ENCODE measurements around the gene ZNF354C. TPM values are rescaled to one million over a fixed set of nuclear protein-coding genes. Genes with fewer than 3 reads are reported as not detected.

ZNF354C gene
- total and polyA plus RNA-seq, 2 of the 13 experiments (the other 11 are each of a cell fraction or from before 2014, with no cell fraction given): 0.02 TPM; not detected in 1

- TF ChIP-seq ZNF136 (CRISPR knock-in tag; IDR thresholded peaks at IDR 0.05; ENCODE audit: low read depth) (no peak), ZNF782 (CRISPR knock-in tag; IDR thresholded peaks at IDR 0.05; ENCODE audit: borderline replicate concordance) (no peak; the same call in 1 of the 2 replicates), ZNF550 (CRISPR knock-in tag; IDR thresholded peaks at IDR 0.05; ENCODE audit: borderline replicate concordance) (no peak), CBX1 (IDR thresholded peaks at IDR 0.05; ENCODE audit: low read depth) (no peak), KDM3A (CRISPR knock-in tag; IDR thresholded peaks at IDR 0.05; ENCODE audit: low read depth) (no peak), ZKSCAN5 (CRISPR knock-in tag; IDR thresholded peaks at IDR 0.05) (no peak), ZBED4 (CRISPR knock-in tag; IDR thresholded peaks at IDR 0.05; ENCODE audit: borderline replicate concordance) (no peak), ZNF841 (CRISPR knock-in tag; IDR thresholded peaks at IDR 0.05; ENCODE audit: borderline replicate concordance) (no peak), NR3C1 (CRISPR knock-in tag; IDR thresholded peaks at IDR 0.05) (no peak), ZNF724P (CRISPR knock-in tag; IDR thresholded peaks at IDR 0.05; ENCODE audit: borderline replicate concordance) (no peak), ZBTB40 (IDR thresholded peaks at IDR 0.05) (no peak), ZBTB40 (CRISPR knock-in tag; IDR thresholded peaks at IDR 0.05) (no peak; the same call in 1 of the 2 replicates), TEAD3 (CRISPR knock-in tag; optimal IDR thresholded peaks at IDR 0.05; ENCODE audit: borderline replicate concordance) (peak; percentile 36), ZNF446 (CRISPR knock-in tag; IDR thresholded peaks at IDR 0.05) (0 out of 2 replicates have a peak, but pooled peaks have one; percentile 31), LBX2 (CRISPR knock-in tag; IDR thresholded peaks at IDR 0.05; ENCODE audit: borderline replicate concordance) (peak; percentile 37; the same call in 1 of the 2 replicates), AGO2 (optimal IDR thresholded peaks at IDR 0.05; ENCODE audit: low read depth, low read length) (peak; percentile 25), XBP1 (CRISPR knock-in tag; IDR thresholded peaks at IDR 0.05) (no peak)
Measured at GRCh38 chr5:179023528-179024189, 36.5 kb upstream of the ZNF354C start, which contains the start of gene ZNF879 (continued).

Data from HepG2 (cell line).